Measurements from ENCODE around the gene SNED1.

Gene SNED1

DNA sequence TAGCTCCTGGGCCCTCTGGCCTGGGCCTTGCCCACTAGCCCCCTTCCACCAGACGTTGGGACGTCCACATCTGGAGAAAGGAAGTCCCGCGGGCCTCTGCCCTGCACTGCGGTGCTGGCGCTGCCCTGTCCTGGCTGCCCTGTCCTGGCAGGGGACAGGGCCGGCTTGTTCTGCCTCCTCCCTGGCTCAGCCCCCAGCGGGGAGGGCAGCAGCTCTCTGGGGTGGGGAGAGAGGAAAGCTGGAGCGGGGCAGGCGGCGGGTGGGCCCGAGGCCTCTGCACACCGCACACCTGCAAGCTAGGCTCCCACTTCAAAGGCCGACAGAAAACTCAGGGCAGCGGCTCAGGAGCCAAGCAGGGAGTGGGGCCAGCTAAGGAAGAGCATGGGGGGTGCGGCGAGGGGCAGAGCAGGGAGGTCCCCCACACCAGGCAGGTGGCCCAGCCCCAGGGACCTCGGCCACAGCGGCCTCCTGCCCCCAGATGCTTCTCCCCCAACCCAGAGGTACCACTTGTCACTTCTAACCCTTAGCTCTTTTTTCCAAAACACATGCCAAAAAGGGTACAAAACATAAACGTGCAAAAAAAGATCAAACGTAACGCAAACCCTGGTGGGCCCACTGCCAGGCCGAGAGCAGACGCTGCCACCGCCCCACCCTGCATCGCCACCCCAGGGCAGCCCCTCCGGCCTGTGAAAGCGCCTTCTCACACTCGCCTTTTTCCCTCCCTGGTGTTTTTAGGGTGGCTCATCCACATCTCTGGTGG is 13.5 kb downstream of the SNED1 start:
- no peak for DNase-seq

DNA sequence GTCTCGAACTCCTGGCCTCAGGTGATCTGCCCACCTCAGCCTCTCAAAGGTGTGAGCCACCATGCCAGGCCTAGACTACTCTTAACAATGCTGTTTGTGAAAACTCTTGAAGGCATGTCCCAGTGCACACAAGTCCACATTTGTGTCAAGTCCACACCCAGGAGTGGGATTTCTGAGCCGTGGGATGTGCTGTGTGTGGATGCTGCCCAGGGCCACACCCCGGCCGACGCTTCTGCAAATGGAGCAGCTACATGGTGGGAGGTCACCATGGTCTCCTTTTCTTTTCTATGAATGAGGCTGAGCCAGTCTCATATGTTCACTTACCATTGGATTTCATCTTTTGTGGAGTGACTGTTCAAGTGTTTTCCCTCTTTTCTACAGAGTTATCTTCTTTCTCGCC is 15.8 kb downstream of the SNED1 start:
- DNase-seq: no peak
- in situ Hi-C loops (cut with HindIII; ENCODE audit: low pct_ligation_motif_present, low pct_unique_long_range_greater_than_20kb, low sequenced_read_pairs): no loop called here

More for the DNA sequence above, 13.5 kb downstream of the SNED1 start:
- in situ Hi-C loops (cut with HindIII; ENCODE audit: low pct_ligation_motif_present, low pct_unique_long_range_greater_than_20kb, low sequenced_read_pairs): no loop called here

DNA sequence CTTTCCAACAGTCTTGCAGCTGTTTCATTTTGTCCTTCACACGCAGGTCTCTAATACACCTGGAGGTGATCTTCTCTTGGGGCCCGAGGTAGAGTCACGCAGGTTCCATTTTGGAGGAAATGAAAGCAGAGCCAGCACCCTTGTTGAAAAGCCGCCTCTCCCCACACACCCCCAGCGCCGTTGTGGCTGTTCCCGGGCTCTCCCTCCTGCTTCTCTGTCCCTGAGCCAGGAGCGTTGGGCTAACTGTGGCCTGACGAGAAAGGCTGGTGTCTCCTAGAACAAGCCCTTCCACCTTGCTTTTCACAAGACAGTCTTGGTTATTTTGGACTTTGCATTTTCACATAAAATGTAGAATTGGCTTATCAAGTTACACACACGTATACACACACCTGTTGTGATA is 16.3 kb downstream of the SNED1 start:
- in situ Hi-C loops (cut with HindIII; ENCODE audit: low pct_ligation_motif_present, low pct_unique_long_range_greater_than_20kb, low sequenced_read_pairs): no loop called here
- no peak for DNase-seq

DNA sequence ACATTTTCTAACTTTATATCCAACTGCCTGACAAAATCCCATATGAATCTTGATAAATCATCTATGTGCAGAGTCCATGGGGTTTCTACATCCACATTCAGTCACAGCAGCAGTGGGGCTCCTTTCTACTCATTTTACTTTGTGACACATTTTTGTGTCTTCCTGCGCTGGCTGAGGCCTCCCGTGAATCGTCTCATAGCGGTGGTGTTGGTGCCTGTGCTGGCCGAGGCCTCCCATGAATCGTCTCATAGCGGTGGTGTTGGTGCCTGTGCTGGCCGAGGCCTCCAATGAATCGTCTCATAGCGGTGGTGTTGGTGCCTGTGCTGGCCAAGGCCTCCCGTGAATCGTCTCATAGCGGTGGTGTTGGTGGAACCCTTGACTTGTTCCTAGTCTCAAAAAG is 17.0 kb downstream of the SNED1 start:
- no peak for DNase-seq
- in situ Hi-C loops (cut with HindIII; ENCODE audit: low pct_ligation_motif_present, low pct_unique_long_range_greater_than_20kb, low sequenced_read_pairs): no loop called here

DNA sequence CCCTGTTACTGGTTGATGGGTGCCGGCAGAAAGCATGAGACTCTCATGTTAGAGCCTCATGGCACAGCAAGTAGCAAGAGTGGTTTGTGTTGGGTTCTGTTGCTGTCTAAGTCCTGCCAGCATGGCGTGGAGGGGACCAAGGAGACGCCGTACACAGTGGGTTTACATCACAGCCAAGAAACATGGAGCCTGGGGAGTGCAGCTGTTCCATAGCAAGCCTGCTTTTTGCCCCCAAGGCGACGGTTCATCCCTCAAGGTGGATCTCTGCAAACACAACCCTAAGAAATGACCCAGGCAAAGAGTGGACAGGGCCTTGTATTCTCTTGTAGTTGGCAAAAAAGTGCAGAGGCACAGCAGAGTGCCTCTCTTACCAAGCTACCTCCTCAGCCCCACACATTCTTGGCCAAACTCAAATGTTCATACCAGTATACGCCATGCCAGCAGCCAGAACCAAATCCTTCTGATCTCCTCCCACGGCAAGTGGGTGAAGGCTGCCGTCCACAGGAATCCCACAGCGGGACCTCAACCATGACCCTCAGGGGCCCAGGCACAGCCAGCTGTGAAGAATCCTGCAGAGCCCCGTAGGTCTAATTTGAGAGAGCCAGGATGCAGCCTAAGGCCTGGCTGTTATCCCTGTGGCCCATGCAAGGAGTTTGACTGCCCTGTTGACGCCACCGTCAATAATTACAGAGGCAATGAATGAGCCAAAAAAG is 19.0 kb downstream of the SNED1 start:
- DNase-seq: no peak
- in situ Hi-C loops (cut with HindIII; ENCODE audit: low pct_ligation_motif_present, low pct_unique_long_range_greater_than_20kb, low sequenced_read_pairs): no loop called here

DNA sequence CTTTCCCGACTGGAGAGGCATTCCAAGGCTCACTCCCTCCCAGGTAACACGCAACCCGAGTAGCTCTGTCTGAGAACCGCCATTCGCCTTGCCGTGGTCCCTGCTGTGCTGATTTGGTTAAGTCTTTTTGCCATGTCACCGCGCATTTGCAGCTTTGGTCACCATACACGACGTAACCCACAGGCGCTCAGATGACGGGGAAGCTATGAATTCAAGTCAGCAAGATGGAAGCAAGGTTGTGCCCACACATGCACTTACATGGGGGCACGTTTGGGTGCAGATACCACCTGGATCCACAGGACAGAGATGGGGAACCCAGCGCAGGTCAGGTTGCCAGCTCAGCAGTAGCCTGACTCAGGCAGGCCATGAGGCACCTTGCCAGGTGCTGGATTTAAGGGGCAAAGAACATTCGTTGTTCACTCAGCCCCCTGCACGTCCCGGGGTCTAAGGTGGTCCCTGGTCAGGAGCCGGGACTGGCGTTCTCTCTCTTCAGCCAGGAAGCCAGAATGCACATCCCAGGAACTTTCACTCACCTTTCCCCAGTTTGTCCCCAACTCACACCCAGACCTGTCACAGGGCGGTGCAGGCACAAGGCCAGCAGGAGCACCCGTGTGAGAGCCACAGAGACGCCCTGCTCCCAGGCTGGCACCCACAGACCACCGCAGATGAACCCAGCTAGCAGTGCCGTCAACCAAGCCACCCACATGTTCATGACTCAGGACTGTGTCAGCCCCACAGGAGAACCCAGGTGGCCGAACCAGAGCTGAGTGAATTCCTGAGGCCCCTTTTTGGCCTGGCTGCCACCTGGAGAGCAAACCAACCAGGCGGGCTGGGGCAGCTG is 19.9 kb downstream of the SNED1 start:
- in situ Hi-C loops (cut with HindIII; ENCODE audit: low pct_ligation_motif_present, low pct_unique_long_range_greater_than_20kb, low sequenced_read_pairs): no loop called here

DNA sequence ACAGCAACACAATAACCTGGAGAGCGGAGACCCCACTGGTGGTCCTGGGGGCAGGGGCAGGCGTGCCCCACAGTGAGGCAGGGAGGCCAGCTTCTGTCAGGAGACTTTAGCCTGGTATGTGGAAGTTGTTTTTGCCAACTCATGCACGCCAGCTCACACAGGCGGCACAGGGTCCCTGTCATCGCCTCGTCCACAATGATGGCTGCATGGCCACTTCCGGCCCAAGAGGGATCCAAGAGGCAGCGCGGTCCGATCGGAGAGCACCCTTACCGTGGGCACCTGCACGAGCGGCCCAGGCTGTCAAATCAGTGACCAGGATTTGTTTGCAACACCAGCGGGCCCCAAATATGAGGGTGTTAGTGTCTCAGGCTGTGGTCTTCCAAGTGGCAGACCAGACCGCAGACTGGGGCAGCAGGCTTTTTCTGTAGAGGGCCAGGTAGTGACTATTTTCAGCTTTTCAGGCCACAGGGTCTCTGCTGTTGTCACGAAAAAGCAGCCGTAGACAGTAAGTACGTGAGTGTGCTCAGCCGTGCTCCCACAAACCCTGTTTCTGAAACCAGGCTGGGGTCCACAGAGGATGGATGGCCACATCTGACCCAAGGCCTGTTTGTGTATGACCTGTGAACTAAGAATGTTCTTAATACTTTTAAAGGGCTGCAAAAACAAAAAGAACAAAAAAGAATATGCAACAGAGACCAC is 21.2 kb downstream of the SNED1 start:
- DNase-seq: no peak
- in situ Hi-C loops (cut with HindIII; ENCODE audit: low pct_ligation_motif_present, low pct_unique_long_range_greater_than_20kb, low sequenced_read_pairs): no loop called here

More for the DNA sequence above, 19.9 kb downstream of the SNED1 start:
- DNase-seq: no peak

DNA sequence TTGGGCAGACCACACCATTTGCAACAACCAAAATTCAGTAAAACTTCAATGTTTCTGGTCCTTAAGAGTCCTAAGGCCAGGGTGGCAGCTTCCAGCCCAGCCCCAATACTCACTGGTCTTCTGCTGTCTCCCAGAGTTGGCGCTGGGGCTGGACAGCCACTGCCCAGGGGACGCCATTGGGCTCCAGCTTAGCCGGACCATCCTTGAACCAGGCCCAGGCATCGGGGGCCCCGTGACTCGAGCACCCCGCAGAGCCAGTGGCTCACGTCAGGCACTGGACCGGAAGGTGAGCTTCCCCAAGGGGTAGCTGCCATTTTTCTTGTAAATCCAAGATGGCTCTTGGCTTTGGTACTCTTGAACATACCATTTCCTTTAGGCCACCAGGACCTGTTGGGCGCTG is 21.8 kb downstream of the SNED1 start:
- in situ Hi-C loops (cut with HindIII; ENCODE audit: low pct_ligation_motif_present, low pct_unique_long_range_greater_than_20kb, low sequenced_read_pairs): no loop called here
- no peak for DNase-seq

DNA sequence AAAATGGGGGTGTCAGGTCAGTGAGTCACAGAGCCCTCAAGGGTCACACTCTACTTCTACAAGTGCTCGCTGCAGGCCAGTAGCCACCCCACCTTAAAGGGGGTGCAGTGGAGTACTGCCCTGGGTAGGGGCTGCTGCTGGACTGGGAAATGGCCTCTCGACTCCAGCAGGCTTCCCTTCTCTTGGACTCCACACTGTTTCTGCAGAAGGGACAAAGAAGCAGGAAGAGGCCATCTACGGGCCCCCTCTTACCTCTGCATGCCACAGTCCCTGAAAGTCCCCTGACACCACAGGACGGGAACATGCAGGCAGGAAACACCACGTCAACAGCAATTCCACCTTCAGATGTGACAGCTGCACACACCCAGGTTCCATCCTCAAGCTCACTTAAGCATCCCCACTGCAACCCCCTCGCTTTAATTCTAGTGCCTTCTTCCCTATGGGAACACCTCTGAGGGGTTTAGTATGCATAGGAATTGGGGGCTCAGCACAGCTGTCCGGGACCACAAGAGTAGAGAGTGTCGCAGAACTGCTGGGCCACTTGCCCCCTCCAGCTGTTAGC is 22.3 kb downstream of the SNED1 start:
- in situ Hi-C loops (cut with HindIII; ENCODE audit: low pct_ligation_motif_present, low pct_unique_long_range_greater_than_20kb, low sequenced_read_pairs): no loop called here
- DNase-seq: no peak

DNA sequence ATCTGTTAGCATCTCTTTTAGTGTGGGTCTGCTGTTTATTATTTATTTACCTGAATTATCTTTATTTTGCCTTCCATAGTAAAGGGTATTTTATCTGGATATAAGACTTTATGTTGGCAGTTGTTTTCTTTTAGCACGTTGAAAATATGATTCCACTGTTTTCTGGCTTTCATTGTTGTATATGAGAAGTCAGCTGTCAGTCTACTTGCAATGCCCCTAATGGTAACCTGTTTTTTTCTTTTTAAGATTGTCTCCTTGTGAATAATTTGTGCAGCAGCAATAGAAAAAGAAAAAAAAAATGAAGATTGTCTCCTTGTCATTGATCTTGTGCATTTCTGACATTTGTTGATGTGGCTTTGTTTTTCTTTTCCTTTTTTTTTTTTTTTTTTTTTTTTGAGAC is 27.2 kb downstream of the SNED1 start:
- no peak for DNase-seq
- in situ Hi-C loops (cut with HindIII; ENCODE audit: low pct_ligation_motif_present, low pct_unique_long_range_greater_than_20kb, low sequenced_read_pairs): no loop called here

DNA sequence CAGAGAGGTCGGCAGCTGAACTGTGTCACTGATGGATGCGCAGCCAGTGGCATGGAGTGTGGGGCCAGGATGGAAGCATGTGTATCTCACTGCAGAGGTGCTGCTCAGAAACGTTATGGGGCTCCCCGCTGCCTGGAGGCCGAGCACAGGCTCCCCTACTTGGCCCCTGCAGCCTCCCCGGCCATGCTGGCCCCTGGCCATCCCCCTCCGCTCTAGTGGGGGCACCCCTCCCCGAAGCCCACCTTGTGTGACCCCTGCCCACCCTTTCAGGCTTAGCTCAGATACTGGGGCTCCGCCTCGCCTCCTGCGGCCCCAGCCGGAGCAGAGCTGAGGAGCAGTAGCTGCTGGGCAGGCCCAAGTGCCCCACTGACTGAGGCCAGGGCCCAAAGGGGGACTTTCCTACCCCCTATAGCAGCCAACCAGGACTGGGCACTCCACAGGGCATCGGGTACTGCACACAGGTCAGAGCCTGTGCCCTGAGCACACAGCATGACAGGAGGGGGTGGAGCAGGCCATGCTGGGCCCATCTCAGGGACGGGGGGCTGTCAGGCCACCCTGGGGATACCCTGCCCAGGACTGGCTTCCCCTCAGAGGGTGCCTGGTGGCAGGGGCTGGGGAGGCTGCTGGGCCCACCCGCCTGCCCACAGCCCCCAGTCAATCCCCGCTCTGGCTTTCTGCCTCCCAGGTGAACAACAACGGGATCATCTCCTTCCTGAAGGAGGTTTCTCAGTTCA is 31.3 kb downstream of the SNED1 start:
- in situ Hi-C loops (cut with HindIII; ENCODE audit: low pct_ligation_motif_present, low pct_unique_long_range_greater_than_20kb, low sequenced_read_pairs): no loop called here

DNA sequence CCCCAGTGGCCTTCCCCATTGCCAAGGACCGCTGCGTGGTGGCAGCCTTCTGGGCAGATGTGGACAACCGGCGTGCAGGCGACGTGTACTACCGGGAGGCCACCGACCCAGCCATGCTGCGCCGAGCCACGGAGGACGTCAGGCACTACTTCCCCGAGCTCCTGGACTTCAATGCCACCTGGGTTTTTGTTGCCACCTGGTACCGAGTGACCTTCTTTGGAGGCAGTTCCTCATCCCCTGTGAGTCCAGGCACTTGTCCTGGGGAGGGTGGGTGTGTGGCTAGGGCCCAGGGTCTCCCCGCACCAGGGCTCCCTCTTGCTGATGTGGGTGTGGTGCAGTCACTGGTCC is 31.9 kb downstream of the SNED1 start:
- no peak for DNase-seq
- in situ Hi-C loops (cut with HindIII; ENCODE audit: low pct_ligation_motif_present, low pct_unique_long_range_greater_than_20kb, low sequenced_read_pairs): no loop called here

More for the DNA sequence above, 31.3 kb downstream of the SNED1 start:
- DNase-seq: no peak

DNA sequence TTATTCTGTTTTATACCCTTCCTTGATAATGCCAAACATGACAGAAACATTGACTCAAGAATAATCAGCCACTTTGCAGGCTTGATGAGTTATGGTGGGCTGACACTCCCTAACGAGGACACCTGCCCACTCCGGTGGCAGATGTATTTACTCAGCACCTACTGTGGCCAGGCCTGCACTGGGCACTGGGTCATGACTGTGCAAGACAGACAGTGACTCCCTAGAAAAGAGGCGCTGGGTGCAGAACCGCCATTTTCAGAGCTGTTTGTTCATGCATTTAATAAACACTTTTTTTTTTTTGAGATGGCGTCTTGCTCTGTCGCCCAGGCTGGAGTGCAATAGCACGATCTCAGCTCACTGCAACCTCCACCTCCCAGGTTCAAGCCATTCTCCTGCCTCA is 32.5 kb downstream of the SNED1 start:
- DNase-seq: no peak
- in situ Hi-C loops (cut with HindIII; ENCODE audit: low pct_ligation_motif_present, low pct_unique_long_range_greater_than_20kb, low sequenced_read_pairs): no loop called here

DNA sequence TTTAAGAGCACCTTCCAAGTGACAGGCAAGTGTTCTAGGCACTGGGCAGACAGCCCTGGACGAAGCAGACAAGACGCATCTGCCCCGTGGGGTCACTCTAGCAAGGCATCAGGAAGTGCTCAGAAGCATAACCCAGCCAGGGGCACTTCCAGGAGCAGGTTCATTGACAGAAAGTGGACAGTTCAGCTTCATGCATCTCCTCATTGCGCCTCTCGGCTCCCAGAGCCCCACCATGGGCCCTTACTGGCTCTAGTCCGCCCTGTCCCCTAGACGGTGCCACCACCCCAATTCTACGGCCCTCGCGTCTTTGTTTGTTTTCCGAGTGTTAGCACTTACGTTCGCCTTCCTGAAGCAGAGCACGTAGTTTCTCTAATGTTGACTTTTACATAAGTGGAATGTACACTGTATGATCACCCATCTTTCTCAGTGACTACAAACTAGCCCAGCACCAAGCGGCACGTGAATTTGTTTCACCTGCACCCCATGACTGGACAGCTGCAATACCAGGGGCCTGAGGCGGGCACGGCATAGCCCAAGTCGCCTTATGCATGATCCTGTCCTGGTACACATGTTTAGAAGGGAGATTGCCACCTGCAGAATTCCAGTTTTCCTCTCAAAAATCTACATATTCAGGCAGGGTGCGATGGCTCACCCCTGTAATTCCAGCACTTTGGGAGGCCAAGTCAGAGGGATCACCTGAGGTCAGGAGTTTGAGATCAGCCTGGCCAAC is 33.2 kb downstream of the SNED1 start:
- in situ Hi-C loops (cut with HindIII; ENCODE audit: low pct_ligation_motif_present, low pct_unique_long_range_greater_than_20kb, low sequenced_read_pairs): no loop called here
- no peak for DNase-seq

DNA sequence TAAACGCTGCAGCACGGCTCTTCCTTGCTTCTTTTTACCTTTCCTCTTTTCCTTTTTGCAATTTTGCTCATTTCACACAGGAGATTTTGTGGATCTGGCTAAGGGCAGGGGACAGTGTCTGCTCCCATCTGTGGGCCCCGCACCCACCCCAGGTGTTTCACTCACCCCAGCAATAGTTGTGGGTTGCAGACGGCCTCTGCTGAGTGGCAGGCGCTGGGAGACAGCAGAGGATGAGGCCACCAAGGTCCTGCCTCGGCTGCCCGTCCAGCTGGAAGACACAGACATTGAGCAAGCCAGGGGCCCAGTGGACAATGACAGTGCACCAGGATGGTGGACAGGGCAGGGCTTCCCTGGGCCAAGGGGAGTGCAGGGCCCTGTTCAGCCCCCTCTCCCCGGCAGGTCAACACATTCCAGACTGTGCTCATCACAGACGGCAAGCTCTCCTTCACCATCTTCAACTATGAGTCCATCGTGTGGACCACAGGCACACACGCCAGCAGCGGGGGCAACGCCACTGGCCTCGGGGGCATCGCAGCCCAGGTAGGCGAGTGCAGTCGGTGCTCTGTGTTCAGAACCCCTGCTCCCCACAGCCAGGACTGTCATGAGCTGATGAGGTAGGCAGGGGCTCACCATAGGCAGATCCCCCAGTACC is 35.0 kb downstream of the SNED1 start:
- in situ Hi-C loops (cut with HindIII; ENCODE audit: low pct_ligation_motif_present, low pct_unique_long_range_greater_than_20kb, low sequenced_read_pairs): no loop called here

DNA sequence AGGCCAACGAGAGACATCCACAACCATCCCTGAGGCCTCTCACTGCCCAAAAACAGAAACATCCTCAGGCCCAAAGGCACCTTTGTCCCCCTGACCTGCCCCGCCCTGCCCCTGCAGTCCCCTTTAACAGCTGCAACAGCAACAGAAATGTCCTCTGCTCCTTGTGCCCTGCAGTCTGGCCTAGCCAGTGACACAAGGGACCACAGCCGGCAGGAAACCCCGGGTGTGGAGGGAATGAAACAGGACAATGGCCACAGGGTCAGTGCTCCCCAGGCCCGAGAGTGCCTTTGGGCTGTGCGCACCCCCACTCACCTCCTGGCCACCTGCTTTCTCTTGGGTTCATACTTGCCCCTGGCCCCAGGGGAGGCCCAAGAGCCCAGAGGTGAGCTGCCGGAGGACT is 35.6 kb downstream of the SNED1 start:
- DNase-seq: no peak
- in situ Hi-C loops (cut with HindIII; ENCODE audit: low pct_ligation_motif_present, low pct_unique_long_range_greater_than_20kb, low sequenced_read_pairs): no loop called here

More for the DNA sequence above, 35.0 kb downstream of the SNED1 start:
- no peak for DNase-seq

All from ACHN (cell line).